Neural progenitor cell (in vitro differentiated cells): ENCODE results near the gene PFKFB4.
A peak's percentile ranks its signal among the peaks of the same experiment; 100 is the strongest.

ENCODE experiments used
- EZH2 ChIP-seq: fragments of 200-600 bp; sonication (generic); IDR thresholded peaks from 2 replicates; pipeline ENCODE4 v1.6.1; 2017; ENCODE audit warnings: antibody characterized with exemption, mild to moderate bottlenecking, moderate library complexity
- EZH2phosphoT487 ChIP-seq: fragments of 200-600 bp; sonication (generic); IDR thresholded peaks from 2 replicates; pipeline ENCODE4 v1.6.1; 2017; ENCODE audit warnings: antibody characterized with exemption
- TF ChIP-seq, protein P1 (sequence below): fragments of 200-600 bp; sonication (generic); IDR thresholded peaks from 2 replicates; pipeline ENCODE4 v1.5.1; 2017; ENCODE audit warnings: antibody characterized with exemption, mild to moderate bottlenecking

DNA sequence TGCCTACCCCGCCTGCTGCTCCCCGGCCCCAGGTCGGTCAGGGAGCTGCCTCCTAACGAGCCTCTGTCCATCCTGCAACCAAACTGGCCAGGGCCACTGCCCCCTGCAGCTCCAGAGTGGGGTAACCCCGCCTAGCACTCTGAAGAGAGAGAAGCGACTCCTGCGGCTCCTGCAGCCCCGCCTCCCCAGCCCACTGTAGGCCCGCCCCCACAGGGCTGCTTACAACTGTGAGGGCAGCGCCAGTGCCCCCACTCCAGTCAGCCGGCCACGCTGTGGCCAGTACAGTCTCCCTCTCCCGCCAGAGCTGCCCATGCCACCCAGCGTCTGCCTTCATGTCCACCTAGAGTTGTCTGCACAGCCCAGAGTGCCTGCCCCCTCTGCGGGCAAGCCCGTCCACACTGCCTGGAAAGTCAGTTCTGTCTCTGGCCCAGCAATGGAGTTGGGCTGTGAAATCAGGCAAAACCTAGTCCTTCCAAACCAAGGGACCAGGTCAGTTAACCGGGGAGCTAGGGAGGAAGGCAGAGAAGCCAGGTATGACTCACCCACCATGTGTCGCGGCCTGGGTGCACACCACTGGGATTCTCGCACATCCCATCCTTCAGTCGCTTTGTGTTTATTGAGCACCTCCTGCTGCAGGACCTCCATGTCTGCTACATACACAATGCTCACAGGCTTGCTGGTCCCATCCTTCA is 4.6 kb upstream of the PFKFB4 start:
- TF ChIP-seq, protein P1, sequence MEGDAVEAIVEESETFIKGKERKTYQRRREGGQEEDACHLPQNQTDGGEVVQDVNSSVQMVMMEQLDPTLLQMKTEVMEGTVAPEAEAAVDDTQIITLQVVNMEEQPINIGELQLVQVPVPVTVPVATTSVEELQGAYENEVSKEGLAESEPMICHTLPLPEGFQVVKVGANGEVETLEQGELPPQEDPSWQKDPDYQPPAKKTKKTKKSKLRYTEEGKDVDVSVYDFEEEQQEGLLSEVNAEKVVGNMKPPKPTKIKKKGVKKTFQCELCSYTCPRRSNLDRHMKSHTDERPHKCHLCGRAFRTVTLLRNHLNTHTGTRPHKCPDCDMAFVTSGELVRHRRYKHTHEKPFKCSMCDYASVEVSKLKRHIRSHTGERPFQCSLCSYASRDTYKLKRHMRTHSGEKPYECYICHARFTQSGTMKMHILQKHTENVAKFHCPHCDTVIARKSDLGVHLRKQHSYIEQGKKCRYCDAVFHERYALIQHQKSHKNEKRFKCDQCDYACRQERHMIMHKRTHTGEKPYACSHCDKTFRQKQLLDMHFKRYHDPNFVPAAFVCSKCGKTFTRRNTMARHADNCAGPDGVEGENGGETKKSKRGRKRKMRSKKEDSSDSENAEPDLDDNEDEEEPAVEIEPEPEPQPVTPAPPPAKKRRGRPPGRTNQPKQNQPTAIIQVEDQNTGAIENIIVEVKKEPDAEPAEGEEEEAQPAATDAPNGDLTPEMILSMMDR: peak; percentile 48
- TF ChIP-seq EZH2phosphoT487: no peak
- no peak for TF ChIP-seq EZH2
